NOMO-1 (cell line): Measurements from ENCODE around the gene SPTLC3.
A peak's percentile ranks its signal among the peaks of the same experiment; 100 is the strongest.

Source experiments
- DNase-seq, 2 experiments: peaks; one replicate each; lab custom pipeline; 2025; ENCODE audit not compliant: unreplicated experiment in 2 of 2; lab: John Stamatoyannopoulos, UW

Gene SPTLC3

DNA sequence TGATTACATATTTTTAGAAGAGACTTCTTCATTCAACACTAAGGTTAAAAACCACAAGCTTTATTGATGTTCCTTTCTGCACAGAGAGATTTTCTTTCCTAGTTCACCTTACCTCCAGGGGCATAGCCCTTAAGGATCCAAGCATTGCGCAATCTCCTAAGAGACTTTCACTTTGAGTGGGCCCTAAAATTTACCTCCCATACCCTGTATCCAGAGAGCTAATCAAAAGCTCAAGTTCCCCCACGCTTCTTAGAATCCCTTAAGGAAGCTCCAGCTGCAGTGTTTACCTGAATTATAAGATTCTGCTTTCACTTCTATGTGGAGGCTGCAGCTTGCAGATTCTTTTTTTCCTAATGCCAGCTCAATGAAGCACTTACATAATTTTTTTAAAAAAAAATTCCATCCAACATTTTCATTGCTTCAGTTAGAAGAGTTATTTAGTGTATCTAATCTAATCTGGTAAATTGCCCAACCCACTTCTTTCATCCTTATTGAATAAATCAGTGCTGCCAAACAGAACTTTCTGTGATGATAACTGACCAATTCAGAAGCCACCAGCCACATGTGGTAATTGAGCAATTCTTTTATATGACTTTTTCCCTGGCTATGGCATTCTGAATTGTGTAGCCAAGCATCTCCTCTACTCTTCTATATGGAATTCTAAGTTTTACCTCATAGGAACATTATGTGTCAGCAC lies 24.6 kb upstream of the SPTLC3 start:
- no peak for DNase-seq

DNA sequence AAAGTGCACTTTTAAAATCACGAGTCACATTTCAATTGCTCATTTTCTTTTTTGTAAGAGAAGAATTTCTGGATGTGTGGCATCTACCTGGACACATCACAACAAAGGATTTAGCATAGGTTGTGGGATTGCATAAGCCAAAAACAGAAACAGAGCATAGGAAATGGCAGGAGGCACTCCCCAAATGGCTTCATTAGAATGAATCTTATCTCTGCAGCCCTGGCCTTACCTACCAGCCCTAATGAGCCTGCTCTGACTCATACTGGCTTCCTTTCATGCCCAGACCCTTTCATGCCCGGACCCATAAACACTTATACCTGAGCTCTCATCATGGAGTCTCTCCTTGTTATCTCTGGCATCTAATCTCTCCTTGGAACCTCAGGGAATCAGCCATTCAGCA lies 23.9 kb upstream of the SPTLC3 start:
- no peak for DNase-seq

DNA sequence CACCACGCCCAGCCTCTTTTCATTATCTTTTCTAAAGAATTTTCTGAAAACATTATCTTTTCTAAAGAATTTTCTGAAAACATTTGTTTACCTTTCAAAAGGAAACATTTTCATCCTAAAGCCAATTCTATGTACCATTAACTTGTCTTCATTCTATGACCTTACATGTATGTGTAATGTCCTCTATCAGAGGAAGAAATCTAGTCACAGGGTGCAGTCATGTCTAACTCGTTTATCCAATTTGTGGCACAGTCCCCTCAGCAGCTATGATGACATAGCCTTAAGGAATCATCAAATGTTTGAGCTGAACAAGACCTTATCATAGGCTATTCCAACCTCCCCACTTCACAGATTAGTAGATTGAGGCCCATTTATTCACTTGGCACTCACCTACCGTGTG lies 21.5 kb upstream of the SPTLC3 start:
- no peak for DNase-seq

DNA sequence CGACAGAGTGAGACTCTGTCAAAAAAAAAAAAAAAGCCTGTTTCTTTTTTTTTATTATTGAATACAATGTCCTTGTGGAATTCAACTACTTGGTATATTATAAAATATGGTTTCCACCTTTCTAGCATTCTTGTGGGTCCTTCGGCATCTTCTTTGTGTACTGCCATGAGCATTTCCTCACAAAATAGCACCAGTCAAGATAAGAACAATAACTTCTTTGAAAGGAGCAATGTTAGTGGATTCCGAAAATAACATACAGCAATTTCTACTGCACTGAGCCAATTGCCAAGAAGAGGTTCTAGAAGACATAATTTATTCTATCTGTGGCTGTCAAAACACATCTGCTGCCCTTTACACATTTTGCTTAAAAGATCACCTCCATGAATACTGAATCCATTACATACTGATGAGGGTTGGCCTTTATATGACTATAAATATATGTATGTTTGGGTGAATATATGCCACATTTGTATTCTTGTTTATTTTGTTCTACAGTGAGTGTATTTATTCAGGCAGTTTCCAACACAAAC lies 19.1 kb upstream of the SPTLC3 start:
- no peak for DNase-seq

GRCh38 chr20:12997128-12997655 lies 11.6 kb upstream of the SPTLC3 start:
- DNase-seq = no peak

DNA sequence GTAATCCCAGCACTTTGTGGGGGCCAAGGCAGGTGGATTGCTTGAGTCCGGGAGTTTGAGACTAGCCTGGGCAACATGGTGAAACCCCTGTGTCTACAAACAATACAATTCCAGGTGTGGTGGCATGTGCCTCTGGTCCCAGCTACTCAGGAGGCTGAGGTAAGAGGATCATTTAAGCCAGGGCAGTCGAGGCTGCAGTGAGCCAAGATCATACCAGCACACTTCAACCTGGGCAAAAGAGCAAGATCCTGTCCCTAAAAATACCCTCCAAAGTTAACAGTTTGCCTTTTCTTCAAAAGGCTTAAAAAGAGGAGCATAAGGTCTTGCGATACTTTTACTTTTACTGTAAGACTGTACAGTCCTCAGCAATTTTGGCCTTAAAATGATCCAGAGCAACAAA lies 10.7 kb upstream of the SPTLC3 start:
- DNase-seq = no peak

GRCh38 chr20:12999201-12999600 lies 9.6 kb upstream of the SPTLC3 start:
- DNase-seq = no peak

DNA sequence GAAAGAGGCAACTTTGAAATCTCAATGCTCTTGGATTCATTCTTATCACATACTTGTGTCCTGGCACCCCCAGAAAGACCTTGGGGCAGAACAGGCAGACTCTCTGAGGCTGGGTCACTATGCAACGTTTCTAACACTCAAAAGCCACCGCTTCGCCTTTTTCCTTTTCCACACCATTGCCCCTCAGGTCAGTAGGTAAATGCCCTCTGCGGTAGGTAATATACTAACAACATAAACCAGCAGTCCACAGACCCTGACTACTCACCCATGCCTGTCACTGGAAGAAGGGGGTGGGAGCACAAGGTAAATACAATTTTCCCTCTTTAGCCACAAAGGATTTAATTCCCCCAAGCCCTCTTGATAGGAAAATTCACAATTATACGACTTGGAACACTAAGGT lies 6.5 kb upstream of the SPTLC3 start:
- no peak for DNase-seq

DNA sequence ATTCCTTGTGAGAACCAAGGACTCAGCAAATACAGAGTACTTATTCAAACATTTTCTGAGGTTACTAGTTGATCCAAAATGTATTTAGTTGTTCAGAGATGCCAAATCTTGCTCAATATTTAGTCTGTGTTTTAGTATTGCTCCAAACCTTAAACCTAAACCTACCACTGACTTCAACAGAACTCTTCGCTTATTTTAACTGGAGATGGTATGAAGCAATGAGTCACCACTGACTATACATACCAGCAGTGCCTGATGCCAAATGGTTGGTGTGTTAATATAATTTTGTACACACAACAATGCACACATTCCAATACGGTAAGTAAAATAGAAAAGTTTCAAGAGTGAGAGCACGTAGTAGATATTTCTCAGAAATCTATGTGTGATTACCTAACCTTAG lies 1.9 kb upstream of the SPTLC3 start:
- DNase-seq = no peak

DNA sequence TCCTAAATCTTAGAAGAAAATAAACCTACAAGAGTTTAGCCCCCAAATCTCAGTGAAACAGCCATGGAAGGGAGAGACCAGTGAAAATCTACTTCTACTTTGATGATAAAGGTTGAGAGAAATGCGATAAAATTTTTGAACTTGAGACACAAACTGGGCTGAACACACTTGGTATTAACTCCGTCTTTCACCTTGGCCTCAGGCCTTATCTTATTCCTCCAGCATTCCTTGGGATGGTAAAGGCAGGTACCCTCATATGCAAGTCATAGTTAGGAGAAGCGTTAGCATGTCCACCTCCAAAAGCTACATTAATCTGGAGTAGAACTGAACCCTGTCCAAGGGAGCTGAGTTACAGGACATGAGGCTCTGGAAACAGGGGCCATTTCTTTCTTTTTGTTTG lies 1.2 kb upstream of the SPTLC3 start:
- DNase-seq = no peak

DNA sequence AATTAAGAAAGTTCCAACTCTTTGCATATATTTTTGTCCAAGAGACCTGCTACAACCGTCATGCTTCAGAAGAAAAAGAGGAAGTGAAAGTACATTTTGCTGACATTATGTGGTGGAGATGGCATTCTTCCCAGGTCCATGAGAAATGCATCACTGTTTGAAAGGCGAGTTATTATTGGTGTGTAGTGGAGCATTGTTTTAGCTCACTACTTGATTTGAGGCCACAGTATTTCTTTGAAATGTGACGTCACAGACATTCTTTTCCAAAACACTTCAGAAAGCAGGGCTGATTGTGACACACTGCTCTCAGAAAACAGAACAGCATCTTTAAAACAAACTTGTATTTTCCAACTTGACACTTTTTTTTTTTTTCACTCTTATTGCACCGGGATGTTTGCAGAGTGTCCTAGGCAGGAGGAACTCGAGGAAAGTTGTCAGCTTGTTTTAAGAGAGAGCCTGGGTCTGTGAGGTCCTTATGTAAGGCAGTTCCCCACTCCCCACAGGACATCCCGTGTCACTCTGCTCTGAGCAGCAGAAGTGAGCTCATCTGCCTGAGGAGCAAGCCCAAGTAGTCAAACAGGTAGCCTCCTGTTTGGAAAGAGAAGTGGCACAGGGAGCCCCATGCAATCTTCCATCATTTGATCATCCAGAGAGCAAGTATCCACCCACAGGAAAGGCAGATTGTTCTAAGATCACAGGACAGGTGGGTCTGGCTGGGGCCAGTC lies 1.1 kb downstream of the SPTLC3 start:
- peak; percentile 71 to 91 for DNase-seq

- no peak for DNase-seq
These were observed 4.1 kb downstream of the SPTLC3 start for GRCh38 chr20:13012886-13013285.

- DNase-seq = no peak
These were observed 4.6 kb downstream of the SPTLC3 start for GRCh38 chr20:13013411-13013810.

DNA sequence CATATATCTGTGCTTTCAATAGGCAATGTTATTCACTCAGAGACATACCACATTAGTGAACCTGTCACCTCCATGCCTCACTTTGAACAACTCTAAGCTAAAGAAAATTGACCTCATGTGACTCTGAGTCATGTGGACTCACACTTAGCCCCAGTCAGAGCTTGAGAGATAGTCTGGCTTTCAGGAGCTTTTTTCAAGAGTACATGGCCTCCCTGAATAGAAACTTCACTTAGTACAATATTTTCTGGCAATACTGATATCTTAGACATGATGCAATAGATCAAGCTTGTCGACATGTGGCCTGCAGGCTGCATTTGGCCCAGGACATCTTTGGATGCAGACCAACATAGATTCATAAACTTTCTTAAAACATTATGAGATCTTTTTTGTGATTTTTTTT lies 8.5 kb downstream of the SPTLC3 start:
- no peak for DNase-seq

DNA sequence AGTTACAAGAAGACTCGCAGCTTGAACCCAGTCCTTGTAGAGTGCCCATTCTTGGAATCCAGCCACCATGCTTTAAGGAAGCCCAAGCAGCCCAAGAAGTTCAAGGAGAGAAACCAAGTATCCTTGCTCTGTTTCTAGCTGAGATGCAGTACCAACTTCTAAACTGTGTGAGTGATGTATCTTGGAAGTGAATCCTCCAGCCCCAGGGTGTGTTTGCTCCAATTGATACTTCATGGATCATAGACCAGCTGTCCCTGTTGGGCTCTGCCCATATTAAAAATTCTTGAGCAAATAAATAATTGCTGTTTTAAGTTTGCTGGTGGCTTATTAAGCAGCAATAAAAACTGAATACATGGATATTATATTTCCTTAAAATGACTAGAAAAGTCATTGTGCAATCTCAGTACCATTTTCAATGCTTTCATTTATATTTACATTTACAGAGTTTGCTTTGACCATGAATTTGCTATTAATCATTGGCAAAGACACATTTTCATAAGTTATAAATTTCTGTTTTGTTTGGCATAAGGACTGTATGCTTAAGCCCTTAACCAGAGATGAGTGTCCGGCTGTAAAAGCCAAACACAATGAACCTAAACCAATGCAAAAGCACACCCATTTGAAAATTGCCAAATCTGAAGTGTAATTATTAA lies 9.2 kb downstream of the SPTLC3 start:
- no peak for DNase-seq

GRCh38 chr20:13021205-13021970 lies 12.6 kb downstream of the SPTLC3 start:
- no peak for DNase-seq

DNA sequence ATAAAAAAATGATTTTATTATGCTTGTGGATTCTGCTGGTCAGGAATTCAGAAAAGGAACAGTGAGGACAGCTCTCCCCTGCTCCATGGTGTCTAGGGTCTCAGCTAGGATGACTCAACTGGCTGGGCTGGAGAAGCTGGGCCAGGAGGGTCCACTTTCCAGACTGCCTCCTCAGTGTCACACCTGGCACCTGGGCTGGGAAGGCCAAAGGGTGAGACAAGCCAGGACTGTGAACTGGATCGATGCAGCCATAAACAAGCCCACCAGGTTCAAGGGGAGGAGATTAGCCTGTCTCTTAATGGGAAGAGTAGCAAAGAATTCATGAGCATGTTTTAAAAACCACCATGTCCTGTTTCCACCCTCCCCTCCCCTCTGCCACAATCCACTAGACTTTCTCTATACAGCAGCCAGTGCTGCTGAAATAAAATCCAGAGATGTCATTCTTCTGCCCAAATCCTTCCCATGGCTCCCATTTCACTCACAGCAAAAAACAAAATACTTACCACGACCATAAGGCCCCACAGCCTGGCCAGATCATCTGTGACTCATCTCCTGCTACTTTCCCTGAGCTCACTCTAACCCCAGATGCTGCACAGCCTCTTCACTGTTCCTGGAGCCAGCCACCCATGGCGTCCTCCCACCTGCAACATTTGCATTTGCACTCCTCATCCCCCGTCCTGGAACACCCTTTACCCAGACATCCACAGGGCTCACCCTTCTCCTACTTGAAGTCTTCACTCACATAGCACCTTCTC lies 13.8 kb downstream of the SPTLC3 start:
- DNase-seq = no peak

DNA sequence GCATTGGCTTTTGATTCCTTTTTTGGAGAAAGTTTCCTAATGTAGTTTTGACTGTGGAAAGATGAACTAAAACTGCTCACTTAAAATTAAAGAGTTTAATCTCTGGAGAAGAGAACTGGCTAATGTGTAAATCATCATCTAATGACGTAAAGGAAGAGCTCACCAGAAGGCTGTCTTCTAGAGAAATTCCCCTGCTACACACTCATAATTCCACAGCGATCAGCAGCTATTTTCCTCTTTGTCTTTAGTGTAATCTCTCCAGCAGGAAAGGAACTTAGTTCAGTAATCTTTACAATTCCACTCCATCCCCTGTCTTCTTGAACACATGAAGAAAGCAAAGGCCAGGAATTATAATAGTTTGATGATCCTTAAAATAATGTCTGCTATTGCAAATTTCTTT lies 15.8 kb downstream of the SPTLC3 start:
- DNase-seq = no peak

DNA sequence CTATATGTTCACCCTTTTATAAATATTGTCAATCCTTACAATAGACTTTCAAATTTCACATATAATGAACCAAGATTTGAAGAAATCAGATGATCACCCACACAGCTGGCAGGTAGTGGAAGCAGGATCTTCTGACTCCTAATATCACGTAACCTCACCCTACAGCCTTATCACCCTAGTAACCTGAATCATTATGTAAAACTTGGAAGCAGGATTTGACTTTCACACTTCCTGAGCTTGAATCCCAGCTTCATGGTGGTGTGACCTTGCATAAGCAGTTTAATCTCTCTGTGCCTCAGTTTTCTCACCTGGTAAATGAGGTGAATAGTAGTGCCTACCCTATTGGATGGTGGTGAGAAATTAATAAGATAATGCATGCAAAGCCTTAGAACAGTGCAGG lies 16.4 kb downstream of the SPTLC3 start:
- no peak for DNase-seq

- no peak for DNase-seq
These were observed 19.2 kb downstream of the SPTLC3 start for GRCh38 chr20:13028001-13028400.
